LHCN-M2 (cell line): ENCODE measurements around the gene APEX1. TPM values are rescaled to one million over a fixed set of nuclear protein-coding genes. Genes with fewer than 3 reads are reported as not detected.

Source experiments
- total RNA-seq: library from RNA; depleted of rRNA; stranded (reverse); fragments of >200 nt; gene quantifications from 2 replicates; pipeline ENCODE4 v1.2.3, GENCODE V29; 2014; rRNA removed

APEX1 gene
- total RNA-seq, 1 experiment from 2014 or later: 152 TPM

Other genes with a start within 250 kb of the APEX1 start
- not detected in 2 replicates for gene OR11H6, start 231.5 kb upstream of the APEX1 start, total RNA-seq
- not detected in 2 replicates for gene OR11H7, start 226.2 kb upstream of the APEX1 start, total RNA-seq
- gene OR11H4, start 215.9 kb upstream of the APEX1 start, total RNA-seq: not detected in 2 replicates
- gene TTC5, start 149.3 kb upstream of the APEX1 start, total RNA-seq: 10.3 and 16.8 TPM in 2 replicates
- 39.3 and 39.5 TPM in 2 replicates for gene CCNB1IP1, start 121.9 kb upstream of the APEX1 start, total RNA-seq
- 25.5 and 28.0 TPM in 2 replicates for gene PARP2, start 111.6 kb upstream of the APEX1 start, total RNA-seq
- gene TEP1, start 41.7 kb upstream of the APEX1 start, total RNA-seq: 16.6 and 17.2 TPM in 2 replicates
- not detected in 2 replicates for gene KLHL33, start 19.1 kb upstream of the APEX1 start, total RNA-seq
- gene OSGEP, start 414 bp upstream of the APEX1 start, total RNA-seq: 52.8 and 61.1 TPM in 2 replicates
- gene PIP4P1, start 6.2 kb downstream of the APEX1 start, total RNA-seq: 18.1 and 24.6 TPM in 2 replicates
- 54.0 and 54.8 TPM in 2 replicates for gene PNP, start 14.2 kb downstream of the APEX1 start, total RNA-seq
- not detected in 2 replicates for gene RNASE10, start 50.3 kb downstream of the APEX1 start, total RNA-seq
- not detected in 2 replicates for gene RNASE9, start 105.8 kb downstream of the APEX1 start, total RNA-seq
- not detected in 2 replicates for gene RNASE11, start 132.8 kb downstream of the APEX1 start, total RNA-seq
- not detected in 2 replicates for gene RNASE12, start 136.2 kb downstream of the APEX1 start, total RNA-seq
- not detected in 2 replicates for gene OR6S1, start 186.5 kb downstream of the APEX1 start, total RNA-seq
- 5.4 and 10.5 TPM in 2 replicates for gene RNASE4, start 229.3 kb downstream of the APEX1 start, total RNA-seq
- 4.2 and 4.4 TPM in 2 replicates for gene ANG, start 233.5 kb downstream of the APEX1 start, total RNA-seq